Activated naive CD8-positive, alpha-beta T cell treated with anti-CD3 and anti-CD28 coated beads, Interleukin-2, amount 10 ng/mL, durations not matched to agents 7 days and 5 days (primary cell): ENCODE measurements around the gene OVOL2. TPM values are rescaled to one million over a fixed set of nuclear protein-coding genes. Genes with fewer than 3 reads are reported as not detected.
A peak's percentile ranks its signal among the peaks of the same experiment; 100 is the strongest.

Experiments used
- ATAC-seq: fragments of 150-1000 bp; cut with Tn5 transposase; one replicate; pipeline ENCODE4 v1.10.0; 2021; ENCODE audit warnings: low read depth, moderate library complexity
- POLR2A ChIA-PET: fragments of 350-600 bp; sonication (Branson Sonifier 250); formaldehyde crosslinking; loops from one replicate; lab custom pipeline; 2021; ENCODE audit warnings: antibody characterized with exemption; lab: Charles Lee
- DNase-seq: peaks from one replicate; pipeline ENCODE4 v3.0.0; 2021
- H3K27ac Mint-ChIP-seq: one replicate; pipeline ENCODE4 v1.8.0; 2022; ENCODE audit warnings: mild to moderate bottlenecking, mixed read lengths
- H3K27me3 Mint-ChIP-seq: one replicate; pipeline ENCODE4 v1.8.0; 2022; ENCODE audit warnings: mild to moderate bottlenecking, moderate library complexity, mixed read lengths
- H3K36me3 Mint-ChIP-seq: one replicate; pipeline ENCODE4 v1.8.0; 2021; ENCODE audit warnings: mild to moderate bottlenecking, mixed read lengths
- H3K4me1 Mint-ChIP-seq: one replicate; pipeline ENCODE4 v1.8.0; 2021; ENCODE audit warnings: mixed read lengths
- H3K4me3 Mint-ChIP-seq: one replicate; pipeline ENCODE4 v1.8.0; 2022; ENCODE audit warnings: mild to moderate bottlenecking, moderate library complexity, mixed read lengths
- H3K9me3 Mint-ChIP-seq: one replicate; pipeline ENCODE4 v1.8.0; 2021; ENCODE audit warnings: mixed read lengths
- total RNA-seq, 2 experiments: library from RNA; stranded (reverse); gene quantifications; one replicate each; pipeline ENCODE4 v1.2.3, GENCODE V29; 2021

OVOL2 gene
- total RNA-seq, 2 experiments from 2014 or later, result not detected

DNA sequence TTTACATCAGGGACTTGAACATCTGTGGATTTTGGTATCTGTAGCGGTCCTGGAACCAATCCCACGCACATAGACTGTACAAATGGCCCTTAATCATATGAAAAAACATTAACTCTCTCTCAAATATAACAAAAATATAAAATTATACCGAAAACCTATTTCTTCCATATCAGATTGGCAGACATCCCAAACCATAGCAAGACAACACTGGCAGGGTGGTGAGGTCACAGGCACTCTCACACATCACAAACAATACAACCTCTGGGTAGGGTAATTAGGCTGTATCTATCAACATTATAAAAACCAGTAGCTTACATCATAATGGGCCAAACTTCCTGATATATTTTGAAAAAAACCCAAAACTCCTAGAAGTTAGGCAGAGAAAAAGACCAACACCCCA, 40.9 kb downstream of the OVOL2 start:
- POLR2A ChIA-PET, result no interaction called here
- no peak overlapping the region for H3K27ac Mint-ChIP-seq
- H3K9me3 Mint-ChIP-seq, result no peaks in the 10 kb centered on the region
- no peak for ATAC-seq
- H3K27me3 Mint-ChIP-seq, result peaks cover 4% of the 10 kb centered on the region
- no peak overlapping the region for H3K4me3 Mint-ChIP-seq
- no peaks in the 10 kb centered on the region for H3K36me3 Mint-ChIP-seq
- no peak for DNase-seq
- H3K4me1 Mint-ChIP-seq, result peaks cover 1% of the 10 kb centered on the region

DNA sequence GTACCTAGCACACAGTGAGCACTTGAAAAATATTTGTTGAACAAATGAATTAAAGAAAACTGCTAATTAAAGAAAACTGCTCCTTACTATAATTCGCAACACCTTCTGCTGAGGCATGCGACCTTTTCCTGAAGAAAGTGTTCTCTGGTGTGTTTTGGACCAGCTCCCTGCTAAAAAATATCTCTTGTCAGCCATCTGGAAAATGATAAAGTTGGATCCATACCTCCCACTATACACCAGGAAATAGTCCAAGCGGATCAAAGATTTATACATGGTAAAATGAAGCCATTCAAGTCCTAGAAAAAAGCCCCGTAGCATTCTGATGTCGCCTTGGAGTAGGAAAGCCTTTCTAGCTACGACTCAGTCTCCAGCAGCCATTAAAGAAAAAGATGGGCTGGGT, 43.3 kb downstream of the OVOL2 start:
- peaks cover 4% of the 10 kb centered on the region for H3K27me3 Mint-ChIP-seq
- DNase-seq (no peak), ATAC-seq (no peak)
- POLR2A ChIA-PET, result no interaction called here
- H3K4me1 Mint-ChIP-seq, result peaks cover 1% of the 10 kb centered on the region
- no peaks in the 10 kb centered on the region for H3K9me3 Mint-ChIP-seq
- H3K36me3 Mint-ChIP-seq, result no peaks in the 10 kb centered on the region
- no peak overlapping the region for H3K4me3 Mint-ChIP-seq
- no peak overlapping the region for H3K27ac Mint-ChIP-seq

DNA sequence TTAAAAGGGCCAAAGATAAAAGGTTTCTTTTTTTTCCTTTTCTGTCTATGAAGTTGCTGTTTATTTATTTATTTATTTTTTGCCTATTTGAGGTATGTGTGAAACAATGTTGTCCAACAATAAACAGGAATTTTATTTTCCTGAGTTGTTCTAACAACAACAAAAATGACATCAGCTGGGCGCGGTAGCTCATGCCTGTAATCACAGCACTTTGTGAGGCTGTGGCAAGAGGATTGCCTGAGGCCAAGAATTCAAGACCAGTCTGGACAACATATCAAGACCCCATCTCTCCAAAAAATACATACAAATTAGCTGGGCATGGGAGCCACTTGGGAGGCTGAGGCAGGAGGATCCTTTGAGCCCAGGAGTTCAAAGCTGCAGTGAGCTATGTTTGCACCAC, 44.8 kb downstream of the OVOL2 start:
- ATAC-seq, result no peak
- DNase-seq, result no peak
- Mint-ChIP-seq H3K4me3 (no peak overlapping the region), H3K36me3 (no peaks in the 10 kb centered on the region), H3K27me3 (peaks cover 2% of the 10 kb centered on the region), H3K4me1 (peaks cover 1% of the 10 kb centered on the region), H3K9me3 (no peaks in the 10 kb centered on the region), H3K27ac (no peak overlapping the region)
- POLR2A ChIA-PET, result no interaction called here

DNA sequence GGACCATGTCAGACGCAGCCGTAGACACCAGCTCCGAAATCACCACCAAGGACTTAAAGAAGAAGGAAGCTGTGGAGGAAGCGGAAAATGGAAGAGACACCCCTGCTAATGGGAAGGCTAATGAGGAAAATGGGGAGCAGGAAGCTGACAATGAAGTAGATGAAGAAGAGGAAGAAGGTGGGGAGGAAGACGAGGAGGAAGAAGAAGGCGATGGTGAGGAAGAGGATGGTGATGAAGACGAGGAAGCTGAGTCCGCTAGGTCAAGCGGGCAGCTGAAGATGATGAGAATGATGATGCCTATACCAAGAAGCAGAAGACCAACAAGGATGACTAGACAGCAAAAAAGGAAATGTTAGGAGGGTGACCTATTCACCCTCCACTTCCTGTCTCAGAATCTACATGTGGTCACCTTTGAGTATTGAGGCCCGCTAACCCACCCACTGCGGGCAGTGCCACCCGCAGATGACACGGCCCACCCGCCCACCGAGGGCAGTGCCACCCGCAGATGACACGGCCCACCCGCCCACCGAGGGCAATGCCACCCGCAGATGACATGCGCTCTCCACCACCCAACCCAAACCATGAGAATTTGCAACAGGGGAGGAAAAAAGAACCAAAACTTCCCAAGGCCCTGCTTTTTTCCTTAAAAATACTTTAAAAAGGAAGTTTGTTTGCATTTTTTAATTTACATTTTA, 45.6 kb downstream of the OVOL2 start:
- DNase-seq, result no peak
- no peaks in the 10 kb centered on the region for H3K36me3 Mint-ChIP-seq
- no peak overlapping the region for H3K4me3 Mint-ChIP-seq
- H3K4me1 Mint-ChIP-seq, result peaks cover 1% of the 10 kb centered on the region
- no peaks in the 10 kb centered on the region for H3K9me3 Mint-ChIP-seq
- POLR2A ChIA-PET, result no interaction called here
- ATAC-seq, result no peak
- H3K27me3 Mint-ChIP-seq, result peaks cover 2% of the 10 kb centered on the region
- no peak overlapping the region for H3K27ac Mint-ChIP-seq

DNA sequence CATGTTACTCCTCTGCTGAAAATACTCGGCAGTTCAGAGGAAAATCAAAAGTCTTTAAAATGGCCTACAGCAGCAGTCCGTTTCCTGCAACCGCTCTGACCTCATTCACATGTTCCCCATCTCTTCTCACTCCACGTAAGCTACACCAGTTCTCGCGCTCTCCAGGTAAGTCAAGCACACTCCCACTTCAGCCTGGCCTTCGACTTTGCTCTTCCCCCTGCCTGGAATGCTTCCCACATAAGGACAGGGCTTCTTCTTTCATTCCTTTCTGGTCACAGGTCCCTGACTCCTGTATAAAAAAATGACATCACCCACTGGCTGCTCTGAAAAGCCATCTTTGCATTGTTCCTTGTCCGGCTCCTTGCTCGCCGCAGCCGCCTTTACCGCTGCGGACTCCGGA, 46.2 kb downstream of the OVOL2 start:
- no peaks in the 10 kb centered on the region for H3K36me3 Mint-ChIP-seq
- peaks cover 1% of the 10 kb centered on the region for H3K4me1 Mint-ChIP-seq
- H3K9me3 Mint-ChIP-seq, result no peaks in the 10 kb centered on the region
- no peak overlapping the region for H3K27ac Mint-ChIP-seq
- no peaks in the 10 kb centered on the region for H3K27me3 Mint-ChIP-seq
- ATAC-seq (no peak), DNase-seq (no peak)
- POLR2A ChIA-PET, result no interaction called here
- H3K4me3 Mint-ChIP-seq, result no peak overlapping the region

DNA sequence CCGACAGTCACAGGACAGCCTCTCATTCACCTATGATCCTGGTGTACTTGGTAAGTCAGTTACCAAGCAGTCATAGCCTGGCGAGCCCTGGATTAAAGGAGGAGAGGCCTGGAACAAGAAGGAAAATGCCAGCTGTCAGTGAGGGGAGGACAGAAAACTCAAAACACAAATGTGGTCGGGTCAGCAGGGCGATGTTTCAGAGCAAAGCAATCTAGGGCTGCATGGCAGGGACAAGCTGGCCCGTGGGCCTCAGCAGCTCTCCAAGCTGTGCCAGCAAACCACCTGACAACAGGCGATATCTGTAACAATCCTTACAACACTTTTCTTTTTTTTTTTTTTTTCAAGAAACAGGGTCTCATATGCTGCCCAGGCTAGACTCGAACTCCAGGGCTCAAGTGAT, 48.6 kb downstream of the OVOL2 start:
- no peak overlapping the region for H3K4me3 Mint-ChIP-seq
- peaks cover 1% of the 10 kb centered on the region for H3K4me1 Mint-ChIP-seq
- ATAC-seq (no peak), DNase-seq (no peak)
- peak overlapping the region; percentile 13 for H3K27ac Mint-ChIP-seq
- no peaks in the 10 kb centered on the region for H3K9me3 Mint-ChIP-seq
- POLR2A ChIA-PET, result no interaction called here
- no peaks in the 10 kb centered on the region for H3K36me3 Mint-ChIP-seq
- H3K27me3 Mint-ChIP-seq, result peaks cover 2% of the 10 kb centered on the region

DNA sequence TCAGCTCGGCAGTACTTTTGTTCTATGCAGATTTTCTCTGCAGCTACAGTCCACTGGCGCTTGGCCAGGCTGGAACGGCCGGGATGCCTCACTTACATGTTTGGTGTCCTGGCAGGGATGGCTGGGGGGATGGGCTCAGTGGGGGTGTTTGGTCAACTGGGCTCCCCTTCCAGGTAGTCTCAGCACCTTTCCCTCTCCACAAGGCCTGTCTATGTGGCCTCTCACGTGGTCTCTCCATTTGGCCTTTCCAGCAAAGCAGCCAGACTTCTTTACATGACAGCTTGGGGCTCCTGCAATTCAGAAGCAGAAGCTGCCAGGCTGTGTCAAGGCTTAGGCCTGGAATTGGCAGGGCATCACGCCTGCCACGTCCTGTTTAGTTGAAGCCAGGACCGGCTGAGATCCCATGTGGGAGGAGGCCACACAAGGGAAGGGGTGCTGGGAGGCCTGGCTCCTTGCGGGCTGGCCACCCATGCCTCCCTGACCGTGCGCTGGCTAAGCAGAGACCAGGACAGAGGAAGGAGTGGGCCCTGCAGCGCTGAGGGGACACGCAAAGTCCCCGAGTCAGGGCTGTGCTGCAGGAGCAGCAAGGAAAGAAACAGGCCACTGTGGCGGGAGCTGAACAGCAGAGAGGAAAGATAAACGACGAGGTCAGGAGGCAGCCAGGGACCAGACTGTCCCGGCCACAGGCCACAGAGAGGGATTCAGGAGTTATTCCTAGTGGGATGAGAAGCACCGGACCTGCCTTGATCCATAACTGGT, 50.0 kb downstream of the OVOL2 start:
- no peak overlapping the region for H3K4me3 Mint-ChIP-seq
- H3K36me3 Mint-ChIP-seq, result no peaks in the 10 kb centered on the region
- peaks cover 1% of the 10 kb centered on the region for H3K4me1 Mint-ChIP-seq
- H3K27me3 Mint-ChIP-seq, result peaks cover 2% of the 10 kb centered on the region
- no peak for DNase-seq
- ATAC-seq, result no peak
- POLR2A ChIA-PET, result interaction anchor here (0.7 kb wide), 1 partner anchor 16 kb away, joined by 3 read pairs; no protein-coding TSS in a partner anchor
- H3K9me3 Mint-ChIP-seq, result no peaks in the 10 kb centered on the region
- H3K27ac Mint-ChIP-seq, result no peak overlapping the region

DNA sequence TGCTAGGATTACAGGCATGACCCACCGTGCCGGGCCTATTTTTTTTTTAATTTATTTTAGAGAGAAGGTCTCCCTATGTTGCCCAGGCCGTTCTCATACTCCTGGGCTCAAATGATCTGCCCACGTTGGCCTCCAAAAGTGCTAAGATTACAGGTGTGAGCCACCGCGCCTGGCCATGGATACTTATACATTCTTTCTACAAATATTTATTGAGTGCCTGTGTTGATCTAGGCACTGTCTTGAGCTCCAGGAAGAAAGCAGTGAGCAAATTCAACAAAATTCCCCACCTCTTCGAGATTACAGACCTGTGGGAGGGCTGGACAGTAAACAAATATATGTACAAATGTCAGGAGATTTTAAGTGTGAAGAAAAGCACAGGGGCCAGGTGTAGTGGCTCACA, 51.0 kb downstream of the OVOL2 start:
- Mint-ChIP-seq H3K4me3 (no peak overlapping the region), H3K36me3 (no peaks in the 10 kb centered on the region), H3K27me3 (peaks cover 2% of the 10 kb centered on the region), H3K4me1 (no peaks in the 10 kb centered on the region), H3K27ac (no peak overlapping the region), H3K9me3 (no peaks in the 10 kb centered on the region)
- POLR2A ChIA-PET, result no interaction called here
- DNase-seq (no peak), ATAC-seq (no peak)

DNA sequence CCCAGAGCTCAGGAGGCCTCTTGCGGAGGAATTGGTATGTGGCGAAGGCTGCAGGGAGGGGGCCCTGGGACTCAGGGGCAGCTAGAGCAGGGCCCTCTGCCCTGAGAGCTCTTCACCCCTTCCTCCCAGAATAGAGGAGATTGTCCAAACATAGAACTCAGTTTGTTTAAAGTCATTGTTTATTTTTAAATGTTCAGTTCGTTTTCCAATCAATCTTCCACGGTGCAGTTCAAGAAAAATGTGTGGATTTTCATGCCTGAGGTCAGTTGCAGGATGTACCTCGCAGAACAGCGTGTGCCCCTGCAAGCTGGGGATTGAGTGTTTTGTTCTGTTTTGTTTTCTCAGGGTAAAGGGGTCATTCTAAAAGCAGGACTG, 51.7 kb downstream of the OVOL2 start:
- peaks cover 2% of the 10 kb centered on the region for H3K27me3 Mint-ChIP-seq
- DNase-seq (no peak), ATAC-seq (no peak)
- POLR2A ChIA-PET, result no interaction called here
- no peaks in the 10 kb centered on the region for H3K4me1 Mint-ChIP-seq
- H3K9me3 Mint-ChIP-seq, result no peaks in the 10 kb centered on the region
- no peak overlapping the region for H3K4me3 Mint-ChIP-seq
- H3K27ac Mint-ChIP-seq, result no peak overlapping the region
- H3K36me3 Mint-ChIP-seq, result no peaks in the 10 kb centered on the region

DNA sequence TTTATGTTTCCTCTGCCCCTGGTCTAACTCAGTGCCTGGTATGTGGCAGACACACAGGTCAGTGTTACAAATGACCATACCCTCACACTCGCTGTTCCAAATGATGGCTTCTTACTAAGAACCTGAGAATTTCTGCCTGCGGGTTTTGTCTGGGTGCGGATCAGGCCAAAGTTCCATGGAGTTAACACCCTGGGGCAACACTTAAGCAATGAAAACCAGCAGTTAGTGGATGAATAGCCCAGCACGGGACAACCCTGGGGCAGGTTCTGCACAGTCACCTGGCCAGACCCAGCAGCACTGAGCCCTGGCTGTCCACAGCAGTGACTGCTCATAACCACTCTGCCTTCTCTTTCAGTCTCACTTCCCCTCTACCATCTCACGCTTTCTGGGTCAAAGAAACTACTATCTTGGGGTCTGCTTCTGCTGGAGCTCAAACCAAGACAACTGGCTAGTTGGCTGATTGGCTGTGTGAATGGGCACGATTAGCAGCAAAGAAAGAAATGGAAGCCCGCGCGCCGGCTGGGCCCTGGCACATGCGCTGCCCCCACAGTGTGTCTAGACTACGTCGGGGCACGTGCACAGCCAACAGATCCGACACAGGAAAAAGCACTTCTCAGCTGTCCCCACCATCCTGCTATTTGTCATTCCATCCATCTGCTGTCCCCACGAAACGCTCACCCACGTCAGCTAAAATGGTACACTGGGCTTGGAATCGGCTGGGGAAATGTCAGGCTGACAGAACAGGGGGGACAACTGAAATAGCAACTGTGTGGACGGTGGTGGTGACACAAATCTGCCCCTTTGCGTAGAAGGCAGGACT, 52.3 kb downstream of the OVOL2 start:
- Mint-ChIP-seq H3K4me3 (no peak overlapping the region), H3K4me1 (no peaks in the 10 kb centered on the region), H3K9me3 (no peaks in the 10 kb centered on the region), H3K27ac (no peak overlapping the region), H3K36me3 (no peaks in the 10 kb centered on the region), H3K27me3 (peaks cover 2% of the 10 kb centered on the region)
- ATAC-seq (no peak), DNase-seq (no peak)
- POLR2A ChIA-PET, result no interaction called here

DNA sequence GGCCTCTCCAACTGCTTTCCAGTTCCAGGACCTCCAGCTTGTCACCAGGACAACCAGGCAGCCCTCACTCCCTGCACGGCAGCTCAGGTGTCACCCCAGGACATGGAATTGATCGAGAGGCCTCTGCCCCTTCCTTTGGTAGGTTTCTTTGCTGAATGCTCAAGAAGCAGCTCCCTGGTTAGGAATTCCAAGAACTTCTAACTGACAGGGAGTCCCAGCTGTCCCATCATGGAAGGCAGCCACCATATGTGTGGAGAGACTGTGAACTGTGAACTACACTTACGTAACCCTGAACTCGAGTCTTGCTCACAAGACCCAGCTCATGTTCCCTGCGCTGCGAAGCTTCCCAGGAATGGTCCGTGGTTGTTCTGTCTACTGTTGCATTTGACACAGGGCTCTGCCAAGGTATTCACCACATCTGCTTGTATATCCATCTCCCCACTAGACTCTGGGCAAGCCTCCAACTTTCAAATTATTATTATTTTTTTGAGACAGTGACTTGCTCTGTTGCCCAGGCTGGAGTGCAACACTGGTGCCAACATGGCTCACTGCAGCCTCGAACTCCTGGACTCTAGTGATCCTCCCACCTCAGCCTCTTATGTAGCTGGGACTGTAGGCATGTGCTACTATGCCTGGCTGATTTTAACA, 53.2 kb downstream of the OVOL2 start:
- POLR2A ChIA-PET, result no interaction called here
- DNase-seq (no peak), ATAC-seq (no peak)
- Mint-ChIP-seq H3K4me3 (no peak overlapping the region), H3K27me3 (peaks cover 2% of the 10 kb centered on the region), H3K4me1 (no peaks in the 10 kb centered on the region), H3K9me3 (no peaks in the 10 kb centered on the region), H3K36me3 (no peaks in the 10 kb centered on the region), H3K27ac (no peak overlapping the region)

DNA sequence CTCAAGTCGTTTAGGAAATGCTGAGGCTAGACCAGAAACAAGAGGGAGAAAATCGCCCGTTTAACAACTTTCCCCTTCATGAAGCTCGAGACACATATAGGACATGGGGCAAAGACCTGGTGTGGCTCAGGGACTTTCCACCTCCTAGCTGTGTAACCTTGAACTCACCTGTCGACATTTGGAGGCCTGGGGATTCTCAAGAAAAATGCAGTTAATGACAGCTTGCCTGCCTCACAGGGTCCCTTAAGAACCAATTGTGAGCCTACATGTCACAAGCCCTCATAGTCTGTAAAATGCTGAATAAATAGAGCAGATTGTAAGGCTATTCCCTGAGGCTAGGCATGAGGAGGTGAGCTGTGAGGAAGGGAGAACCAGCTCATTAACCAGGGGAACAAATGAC, 53.8 kb downstream of the OVOL2 start:
- POLR2A ChIA-PET, result no interaction called here
- Mint-ChIP-seq H3K9me3 (no peaks in the 10 kb centered on the region), H3K27ac (no peak overlapping the region), H3K4me3 (no peak overlapping the region), H3K4me1 (no peaks in the 10 kb centered on the region), H3K27me3 (peaks cover 2% of the 10 kb centered on the region), H3K36me3 (no peaks in the 10 kb centered on the region)
- DNase-seq (no peak), ATAC-seq (no peak)

DNA sequence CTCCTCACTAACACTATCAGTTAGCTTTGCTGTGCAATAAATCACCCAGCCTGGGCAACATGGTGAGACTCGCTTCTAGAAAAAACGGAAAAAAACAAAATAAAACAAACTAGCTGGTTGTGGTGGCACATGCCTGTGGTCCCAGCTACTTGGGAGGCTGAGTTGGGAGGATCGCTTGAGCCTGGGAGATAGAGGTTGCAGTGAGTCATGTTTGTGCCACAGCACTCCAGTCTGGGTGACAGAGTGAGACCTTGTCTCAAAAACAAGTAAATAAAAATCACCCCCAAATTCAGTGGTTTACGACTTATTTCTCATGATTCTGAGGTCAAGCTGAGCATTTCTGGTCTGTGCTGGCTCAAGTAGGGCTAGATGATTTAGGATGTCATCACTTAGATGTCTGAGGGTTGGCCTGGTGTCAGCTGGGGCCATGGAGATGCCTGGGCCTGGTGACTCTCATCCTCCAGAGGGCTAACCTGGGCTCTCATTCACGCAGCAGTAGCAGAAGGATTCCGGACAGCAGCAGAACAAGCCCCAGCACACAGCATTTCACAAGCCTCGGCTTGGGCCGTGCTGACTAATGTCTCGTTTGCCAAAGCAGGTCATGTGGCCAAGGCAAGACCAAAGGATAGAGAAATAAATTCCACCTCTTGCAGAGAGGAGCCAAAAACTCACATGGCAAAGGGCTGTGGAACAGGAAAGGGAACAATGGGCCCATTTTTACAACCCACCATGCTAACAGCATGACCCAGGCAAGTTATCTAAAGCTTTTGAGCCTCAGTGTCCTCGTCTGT, 56.4 kb downstream of the OVOL2 start:
- POLR2A ChIA-PET, result no interaction called here
- Mint-ChIP-seq H3K4me1 (peaks cover 5% of the 10 kb centered on the region), H3K4me3 (no peak overlapping the region), H3K36me3 (no peaks in the 10 kb centered on the region), H3K27ac (no peak overlapping the region), H3K9me3 (no peaks in the 10 kb centered on the region), H3K27me3 (peaks cover 8% of the 10 kb centered on the region)
- DNase-seq, result no peak
- no peak for ATAC-seq
